ENCODE results near the gene GATC. TPM values are rescaled to one million over a fixed set of nuclear protein-coding genes. Genes with fewer than 3 reads are reported as not detected.

GATC gene
- total and polyA plus RNA-seq, 10 of the 15 experiments (the other 5 are each of a cell fraction or from before 2014, with no cell fraction given): 5.1 to 40.3 (median 22.9) TPM

DNA sequence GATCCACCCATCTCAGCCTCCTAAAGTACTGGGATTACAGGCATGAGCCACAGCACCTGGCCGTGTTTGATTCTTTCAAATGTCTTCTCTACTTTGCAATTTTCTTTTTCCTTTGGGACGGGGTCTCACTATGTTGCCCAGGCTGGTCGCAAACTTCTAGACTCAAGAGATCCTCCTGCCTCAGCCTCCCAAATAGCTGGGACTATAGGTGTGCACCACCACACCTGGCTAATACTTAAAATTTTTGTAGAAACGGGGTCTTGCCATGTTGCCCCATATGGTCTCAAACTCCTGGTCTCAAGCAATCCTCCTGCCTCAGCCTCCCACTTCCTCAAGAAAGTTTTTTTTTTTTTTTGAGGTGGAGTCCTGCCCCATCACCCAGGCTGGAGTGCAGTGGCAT, 1.7 kb downstream of the GATC start:
- ChIA-PET RAD21 (ENCODE audit: unreplicated experiment) (no interaction called here), CTCF (interaction anchor here (0.9 to 1.8 kb wide), 5 partner anchors 9 to 49 kb away, joined by 3 to 10 read pairs (median 4); no protein-coding TSS in a partner anchor), POLR2A (interaction anchor here (1.1 to 1.3 kb wide), 2 partner anchors 114 to 133 kb away, joined by 3 to 4 read pairs; partner anchors contain the start of gene POP5), SMC1A (ENCODE audit: uncharacterized antibody, unreplicated experiment) (interaction anchor here (0.8 to 1.4 kb wide), 3 partner anchors 9 to 133 kb away, joined by 3 read pairs; partner anchors contain the start of gene POP5)
- ATAC-seq: no peak
- FAIRE-seq: no peak
- H3K27me3 ChIP-seq (replicated peaks in 1 of 2; ENCODE audit: control insufficient read depth in 2 of 2, insufficient read depth in 2 of 2, low read length in 1 of 2): no peaks in the 10 kb centered on the region
- H3K9ac ChIP-seq (ENCODE audit: control insufficient read depth, insufficient read depth, low read length): no peak overlapping the region
- H3K9me3 ChIP-seq (replicated peaks; ENCODE audit: control insufficient read depth, insufficient read depth, low read length): no peaks in the 10 kb centered on the region
- no peaks in the 10 kb centered on the region for H4K20me1 ChIP-seq (ENCODE audit: control insufficient read depth, insufficient read depth)
- H3K27ac ChIP-seq (ENCODE audit: control insufficient read depth, insufficient read depth): no peak overlapping the region
- 94% methylated on average over 4 of the region's 4 CpGs for WGBS (ENCODE audit: insufficient coverage, insufficient replicate concordance, low lambda C conversion rate, missing lambda C conversion rate)
- TF ChIP-seq ZNF217 (IDR thresholded peaks at IDR 0.05) (no peak), CHD4 (IDR thresholded peaks at IDR 0.05) (no peak), BMI1 (IDR thresholded peaks at IDR 0.05; ENCODE audit: borderline replicate concordance) (no peak), MYC (IDR thresholded peaks at IDR 0.05; ENCODE audit: insufficient read depth, insufficient read length, insufficient replicate concordance, low read length, severe bottlenecking) (no peak), RBBP5 (conservative IDR thresholded peaks at IDR 0.05) (no peak), SRF (IDR thresholded peaks at IDR 0.05; ENCODE audit: low read depth in 2 of 2, low read length in 2 of 2) (no peak), SMAD5 (IDR thresholded peaks at IDR 0.05; ENCODE audit: low read depth) (no peak), BRCA1 (IDR thresholded peaks at IDR 0.05; ENCODE audit: low read depth, low read length) (no peak), MTA2 (IDR thresholded peaks at IDR 0.05; ENCODE audit: low read depth) (no peak), NR2C2 (IDR thresholded peaks at IDR 0.05; ENCODE audit: borderline replicate concordance, control insufficient read depth, insufficient read length, low read depth) (no peak), RB1 (IDR thresholded peaks at IDR 0.05; ENCODE audit: borderline replicate concordance) (no peak)
- TF ChIP-seq, protein P1, sequence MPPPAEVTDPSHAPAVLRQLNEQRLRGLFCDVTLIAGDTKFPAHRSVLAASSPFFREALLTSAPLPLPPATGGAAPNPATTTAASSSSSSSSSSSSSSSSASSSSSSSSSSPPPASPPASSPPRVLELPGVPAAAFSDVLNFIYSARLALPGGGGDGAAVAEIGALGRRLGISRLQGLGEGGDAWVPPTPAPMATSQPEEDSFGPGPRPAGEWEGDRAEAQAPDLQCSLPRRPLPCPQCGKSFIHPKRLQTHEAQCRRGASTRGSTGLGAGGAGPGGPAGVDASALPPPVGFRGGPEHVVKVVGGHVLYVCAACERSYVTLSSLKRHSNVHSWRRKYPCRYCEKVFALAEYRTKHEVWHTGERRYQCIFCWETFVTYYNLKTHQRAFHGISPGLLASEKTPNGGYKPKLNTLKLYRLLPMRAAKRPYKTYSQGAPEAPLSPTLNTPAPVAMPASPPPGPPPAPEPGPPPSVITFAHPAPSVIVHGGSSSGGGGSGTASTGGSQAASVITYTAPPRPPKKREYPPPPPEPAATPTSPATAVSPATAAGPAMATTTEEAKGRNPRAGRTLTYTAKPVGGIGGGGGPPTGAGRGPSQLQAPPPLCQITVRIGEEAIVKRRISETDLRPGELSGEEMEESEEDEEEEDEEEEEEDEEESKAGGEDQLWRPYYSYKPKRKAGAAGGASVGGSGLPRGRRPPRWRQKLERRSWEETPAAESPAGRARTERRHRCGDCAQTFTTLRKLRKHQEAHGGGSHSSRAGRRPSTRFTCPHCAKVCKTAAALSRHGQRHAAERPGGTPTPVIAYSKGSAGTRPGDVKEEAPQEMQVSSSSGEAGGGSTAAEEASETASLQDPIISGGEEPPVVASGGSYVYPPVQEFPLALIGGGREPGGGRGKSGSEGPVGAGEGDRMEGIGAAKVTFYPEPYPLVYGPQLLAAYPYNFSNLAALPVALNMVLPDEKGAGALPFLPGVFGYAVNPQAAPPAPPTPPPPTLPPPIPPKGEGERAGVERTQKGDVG (CRISPR knock-in tag; IDR thresholded peaks at IDR 0.05): no peak
- TF ChIP-seq, protein P2, sequence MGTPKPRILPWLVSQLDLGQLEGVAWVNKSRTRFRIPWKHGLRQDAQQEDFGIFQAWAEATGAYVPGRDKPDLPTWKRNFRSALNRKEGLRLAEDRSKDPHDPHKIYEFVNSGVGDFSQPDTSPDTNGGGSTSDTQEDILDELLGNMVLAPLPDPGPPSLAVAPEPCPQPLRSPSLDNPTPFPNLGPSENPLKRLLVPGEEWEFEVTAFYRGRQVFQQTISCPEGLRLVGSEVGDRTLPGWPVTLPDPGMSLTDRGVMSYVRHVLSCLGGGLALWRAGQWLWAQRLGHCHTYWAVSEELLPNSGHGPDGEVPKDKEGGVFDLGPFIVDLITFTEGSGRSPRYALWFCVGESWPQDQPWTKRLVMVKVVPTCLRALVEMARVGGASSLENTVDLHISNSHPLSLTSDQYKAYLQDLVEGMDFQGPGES (IDR thresholded peaks at IDR 0.05): no peak
- TF ChIP-seq, protein P3, sequence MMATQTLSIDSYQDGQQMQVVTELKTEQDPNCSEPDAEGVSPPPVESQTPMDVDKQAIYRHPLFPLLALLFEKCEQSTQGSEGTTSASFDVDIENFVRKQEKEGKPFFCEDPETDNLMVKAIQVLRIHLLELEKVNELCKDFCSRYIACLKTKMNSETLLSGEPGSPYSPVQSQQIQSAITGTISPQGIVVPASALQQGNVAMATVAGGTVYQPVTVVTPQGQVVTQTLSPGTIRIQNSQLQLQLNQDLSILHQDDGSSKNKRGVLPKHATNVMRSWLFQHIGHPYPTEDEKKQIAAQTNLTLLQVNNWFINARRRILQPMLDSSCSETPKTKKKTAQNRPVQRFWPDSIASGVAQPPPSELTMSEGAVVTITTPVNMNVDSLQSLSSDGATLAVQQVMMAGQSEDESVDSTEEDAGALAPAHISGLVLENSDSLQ (IDR thresholded peaks at IDR 0.05): no peak
- BruUV-seq (replicated peaks): no TSS peak
- H3K4me1 ChIP-seq (ENCODE audit: control insufficient read depth, insufficient read depth, low read length): peaks cover 9% of the 10 kb centered on the region; the same call in 1 of the 2 replicates
- no peak for DNase-seq (ENCODE audit: low read depth, low spot score)
- in situ Hi-C loops (cut with MboI) (no loop called here), intact Hi-C loops (cut with micrococcal nuclease; ENCODE audit: unreplicated experiment) (loop anchor here (2.0 kb wide), 1 partner anchor 21 kb away; the partner anchor contains the start of gene SRSF9)
- peaks cover 47% of the 10 kb centered on the region for H3K79me2 ChIP-seq (ENCODE audit: control insufficient read depth, insufficient read depth, low read length)
- H2AFZ ChIP-seq (ENCODE audit: control insufficient read depth, low read depth, low read length): no peak overlapping the region
- H3K4me3 ChIP-seq: no peak overlapping the region
- peaks cover 0 to 8% of the 10 kb centered on the region in 2 experiments; a peak in 1 of 4 replicates for H3K36me3 ChIP-seq (ENCODE audit: control insufficient read depth in 2 of 2, insufficient read depth in 2 of 2, low read length in 1 of 2)
- H3K4me2 ChIP-seq (ENCODE audit: control insufficient read depth, insufficient read depth): no peak overlapping the region; the same call in 1 of the 2 replicates

All from GM12878 (cell line).